K562 (cell line): ENCODE measurements around the gene FMO1. TPM values are rescaled to one million over a fixed set of nuclear protein-coding genes. Genes with fewer than 3 reads are reported as not detected.

Experiments used
- ATAC-seq: fragments of 200-7000 bp; cut with Tn5 transposase; 3 replicates; pipeline ENCODE4 v1.9.1; 2020; ENCODE audit warnings: moderate library complexity
- BruUV-seq: library from RNA; stranded (reverse); fragments of 400-500 nt; replicated peaks from 2 replicates; lab custom pipeline; 2021; lab: Mats Ljungman, UMichigan
- CTCF ChIA-PET: fragments of 300-600 bp; formaldehyde crosslinking; extraction: SDS; loops from one replicate; lab custom pipeline; 2021; ENCODE audit warnings: low intra/inter-chr PET ratio; lab: Yijun Ruan, JAX
- POLR2A ChIA-PET: fragments of 300-600, 350-650 bp; sonication (Branson Sonifier 250); formaldehyde crosslinking; extraction: SDS; loops from one replicate; lab custom pipeline; 2021; ENCODE audit warnings: antibody characterized with exemption, inconsistent platforms; lab: Yijun Ruan, JAX
- DNase-seq, 4 experiments: peaks; one replicate each; pipeline versions ENCODE4 v3.0.0 to v3.0.0-alpha.2; 2011 to 2018; ENCODE audit warnings: low spot score in 3 of 4, mixed read lengths in 3 of 4; ENCODE audit errors: extremely low read depth in 1 of 4
- FAIRE-seq: peaks from 2 replicates; lab custom pipeline; 2011; peaks lifted over from hg19 to GRCh38; lab: Jason Lieb, UNC
- H2AFZ ChIP-seq: 2 replicates; pipeline ENCODE4 v1.6.0; 2011; ENCODE audit warnings: low read depth, low read length, control low read depth, inconsistent platforms
- H3K27ac ChIP-seq: fragments of 200-600 bp; 3 replicates; pipeline ENCODE4 v1.8.0; 2011; ENCODE audit warnings: low read depth, mild to moderate bottlenecking, control low read depth, inconsistent platforms, low read length, moderate library complexity, mixed read lengths; ENCODE audit errors: extremely low read depth
- H3K27me3 ChIP-seq, 2 experiments: fragments of 300-600 bp in 1 of 2; 2 replicates in 1 of 2; 3 replicates in 1 of 2; pipeline versions ENCODE4 v1.6.0 to v1.8.0; 2011; ENCODE audit warnings: inconsistent platforms in 2 of 2, low read length in 2 of 2, mild to moderate bottlenecking in 1 of 2, mixed read lengths in 1 of 2, moderate library complexity in 1 of 2; ENCODE audit not compliant: control insufficient read depth in 2 of 2, insufficient read depth in 2 of 2
- H3K36me3 ChIP-seq: fragments of 300-600 bp; 3 replicates; pipeline ENCODE4 v1.8.0; 2011; ENCODE audit warnings: mild to moderate bottlenecking, low read length, inconsistent platforms; ENCODE audit not compliant: control insufficient read depth, insufficient read depth
- H3K4me1 ChIP-seq, 2 experiments: fragments of 200-600 bp in 1 of 2; replicated peaks in 1 of 2; 2 replicates in 1 of 2; 3 replicates in 1 of 2; pipeline versions ENCODE4 v1.5.1 to v1.8.0; 2011; ENCODE audit warnings: inconsistent platforms in 2 of 2, low read length in 2 of 2, mild to moderate bottlenecking in 1 of 2, mixed read lengths in 1 of 2, moderate library complexity in 1 of 2; ENCODE audit not compliant: control insufficient read depth in 2 of 2, insufficient read depth in 2 of 2
- H3K4me2 ChIP-seq: 2 replicates; pipeline ENCODE4 v1.6.1; 2011; ENCODE audit warnings: low read length, control low read depth, inconsistent platforms, mixed read lengths; ENCODE audit not compliant: insufficient read depth
- H3K4me3 ChIP-seq: fragments of 200-600 bp; sonication (generic), shearing (Covaris generic); 2 replicates; pipeline ENCODE4 v1.5.1; 2016; ENCODE audit warnings: control low read depth, inconsistent platforms
- H3K79me2 ChIP-seq: fragments of 200-600 bp; 3 replicates; pipeline ENCODE4 v1.8.0; 2011; ENCODE audit warnings: low read length, inconsistent platforms; ENCODE audit not compliant: control insufficient read depth, insufficient read depth
- H3K9ac ChIP-seq, 2 experiments: 2 replicates each; pipeline versions ENCODE4 v1.6.0 to v1.6.1; 2011; ENCODE audit warnings: low read depth in 2 of 2, low read length in 2 of 2, control low read depth in 1 of 2, inconsistent platforms in 1 of 2, mild to moderate bottlenecking in 1 of 2, mixed read lengths in 1 of 2; ENCODE audit not compliant: insufficient read depth in 1 of 2
- H3K9me1 ChIP-seq: one replicate; pipeline ENCODE4 v1.6.0; 2011; ENCODE audit warnings: inconsistent platforms, mild to moderate bottlenecking, low read length, moderate library complexity; ENCODE audit not compliant: control insufficient read depth, insufficient read depth
- H3K9me3 ChIP-seq: replicated peaks from 2 replicates; pipeline ENCODE4 v1.5.1; 2011; ENCODE audit warnings: low read depth, low read length, inconsistent platforms; ENCODE audit not compliant: control insufficient read depth, insufficient read depth
- H4K20me1 ChIP-seq: replicated peaks from 2 replicates; pipeline ENCODE4 v1.6.1; 2011; ENCODE audit warnings: low read length, inconsistent platforms, mixed read lengths; ENCODE audit not compliant: control insufficient read depth, insufficient read depth
- BRD9 ChIP-seq: fragments of 450-650 bp; IDR thresholded peaks from 2 replicates; pipeline ENCODE4 v1.6.1; 2018; ENCODE audit warnings: low read depth; ENCODE audit not compliant: partially characterized antibody
- ESRRB ChIP-seq: fragments of 250-450 bp; sonication (Bioruptor Pico); IDR thresholded peaks from 2 replicates; pipeline ENCODE4 v1.5.0; 2020; ENCODE audit warnings: mild to moderate bottlenecking, moderate library complexity, borderline replicate concordance
- EZH2 ChIP-seq: IDR thresholded peaks from 2 replicates; pipeline ENCODE4 v1.6.1; 2012; ENCODE audit warnings: low read depth, mild to moderate bottlenecking, inconsistent platforms, low read length, borderline replicate concordance
- SIN3A ChIP-seq, 2 experiments: fragments of 150-350 bp in 1 of 2; IDR thresholded peaks; 2 replicates each; pipeline ENCODE4 v1.6.1; 2011 to 2016; ENCODE audit warnings: borderline replicate concordance in 2 of 2, low read depth in 2 of 2, low read length in 2 of 2, mild to moderate bottlenecking in 2 of 2, moderate library complexity in 2 of 2; ENCODE audit not compliant: control insufficient read depth in 1 of 2
- SP2 ChIP-seq: IDR thresholded peaks from 2 replicates; pipeline ENCODE4 v1.6.1; 2011; ENCODE audit warnings: mild to moderate bottlenecking, low read depth, low read length, moderate library complexity; ENCODE audit not compliant: poor library complexity, severe bottlenecking; ENCODE audit errors: extremely low read depth
- WGBS: fragments of 100-300 bp; shearing (Covaris generic); methylation state at CpG from one replicate; pipeline ENCODE4 v1.1.6; 2016; ENCODE audit warnings: low coverage, mixed read lengths; ENCODE audit not compliant: insufficient coverage; ENCODE audit errors: missing lambda C conversion rate; 5-methylcytosine and 5-hydroxymethylcytosine counted together
- in situ Hi-C: fragments of 300-500 bp; cut with MboI; formaldehyde crosslinking; loops from 4 replicates; pipeline ENCODE4 v1.15.0; 2018; ENCODE audit warnings: inconsistent platforms, mixed read lengths
- intact Hi-C: fragments of 100-400 bp; cut with micrococcal nuclease; formaldehyde crosslinking; loops from 2 replicates; pipeline ENCODE4 v1.14.2; 2022
- polyA plus RNA-seq, 8 experiments: library from polyadenylated mRNA; depleted of rRNA in 4 of 8; stranded (reverse) in 5 of 8; unstranded in 3 of 8; fragments of >200 nt; fragmentation: Nextera tagmentation in 2 of 8; fragmentation: Illumina TruSeq in 1 of 8; extraction: Ambion mirVana in 2 of 8; extraction: Trizol in 1 of 8; gene quantifications; 2 replicates each; pipeline versions ENCODE4 v1.2.1 to v1.2.3, GENCODE V29; 2011 to 2014; ENCODE audit warnings: inconsistent platforms in 1 of 8, missing spikeins in 1 of 8
- total RNA-seq, 7 experiments: library from RNA; depleted of rRNA in 6 of 7; stranded (reverse); fragments of >200 nt in 6 of 7; fragmentation: Illumina TruSeq in 2 of 7; extraction: Trizol in 2 of 7; gene quantifications; 2 replicates each; pipeline versions ENCODE4 v1.2.1 to v1.2.3, GENCODE V29; 2011 to 2021; ENCODE audit warnings: low replicate concordance in 1 of 7
- TF ChIP-seq, protein P1 (sequence below): fragments of 250-450 bp; sonication (Bioruptor Pico); IDR thresholded peaks from 2 replicates; pipeline ENCODE4 v1.5.1; 2021; ENCODE audit warnings: mild to moderate bottlenecking
- TF ChIP-seq, protein P2 (sequence below): fragments of 450-650 bp; IDR thresholded peaks from 2 replicates; pipeline ENCODE4 v1.6.1; 2016; ENCODE audit warnings: missing biosample characterization, missing genetic modification characterization

The FMO1 gene
- total and polyA plus RNA-seq, 9 of the 15 experiments (the other 6 are each of a cell fraction or from before 2014, with no cell fraction given) = not detected

DNA sequence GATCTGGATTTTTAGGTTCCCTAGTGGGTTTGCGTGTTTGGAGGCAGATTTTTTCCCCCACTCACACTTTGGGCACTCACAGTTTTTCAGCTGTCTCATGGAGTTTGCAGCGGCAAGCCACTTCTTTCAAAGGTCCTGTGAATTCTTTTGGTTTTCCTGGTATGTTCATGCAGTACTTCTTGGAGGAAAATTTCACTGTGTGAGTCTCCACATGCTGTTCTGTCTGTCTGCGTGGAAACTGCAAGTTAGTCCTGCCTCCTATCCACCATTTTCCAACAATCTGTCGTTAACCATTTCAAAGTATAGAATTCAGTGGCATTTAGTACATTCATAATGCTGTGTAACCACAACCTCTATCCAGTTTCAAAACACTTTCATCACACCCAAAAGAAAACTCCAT is 793 bp upstream of the FMO1 start:
- intact Hi-C loops = loop anchor here (5.0 kb wide), 1 partner anchor 65 kb away; the partner anchor contains the start of gene FMO4
- FAIRE-seq = no peak
- POLR2A ChIA-PET = no interaction called here

More for the DNA sequence above, 793 bp upstream of the FMO1 start:
- no peak overlapping the region for H3K9ac ChIP-seq
- CTCF ChIA-PET = no interaction called here
- 3% methylated on average over 4 of the region's 4 CpGs for WGBS
- no peaks in the 10 kb centered on the region for H3K36me3 ChIP-seq
- no peak overlapping the region for H3K4me3 ChIP-seq
- DNase-seq = no peak
- H3K27ac ChIP-seq = no peak overlapping the region
- no peak for ATAC-seq
- in situ Hi-C loops = no loop called here
- no peaks in the 10 kb centered on the region for H4K20me1 ChIP-seq
- peaks cover 0 to 3% of the 10 kb centered on the region in 2 experiments; a peak in 1 of 5 replicates for H3K4me1 ChIP-seq
- no peak overlapping the region for H3K4me2 ChIP-seq
- H3K27me3 ChIP-seq = peaks cover 4 to 8% of the 10 kb centered on the region in 2 experiments; a peak in 2 of 5 replicates
- H2AFZ ChIP-seq = no peak overlapping the region
- BruUV-seq = no TSS peak
- TF ChIP-seq BRD9 (no peak), SP2 (no peak), ESRRB (CRISPR knock-in tag) (no peak), EZH2 (no peak), SIN3A (IDR thresholded peaks at IDR 0.05; ENCODE audit: borderline replicate concordance in 2 of 2, control insufficient read depth in 1 of 2, low read depth in 2 of 2, low read length in 2 of 2) (no peak)
- TF ChIP-seq, protein P1, sequence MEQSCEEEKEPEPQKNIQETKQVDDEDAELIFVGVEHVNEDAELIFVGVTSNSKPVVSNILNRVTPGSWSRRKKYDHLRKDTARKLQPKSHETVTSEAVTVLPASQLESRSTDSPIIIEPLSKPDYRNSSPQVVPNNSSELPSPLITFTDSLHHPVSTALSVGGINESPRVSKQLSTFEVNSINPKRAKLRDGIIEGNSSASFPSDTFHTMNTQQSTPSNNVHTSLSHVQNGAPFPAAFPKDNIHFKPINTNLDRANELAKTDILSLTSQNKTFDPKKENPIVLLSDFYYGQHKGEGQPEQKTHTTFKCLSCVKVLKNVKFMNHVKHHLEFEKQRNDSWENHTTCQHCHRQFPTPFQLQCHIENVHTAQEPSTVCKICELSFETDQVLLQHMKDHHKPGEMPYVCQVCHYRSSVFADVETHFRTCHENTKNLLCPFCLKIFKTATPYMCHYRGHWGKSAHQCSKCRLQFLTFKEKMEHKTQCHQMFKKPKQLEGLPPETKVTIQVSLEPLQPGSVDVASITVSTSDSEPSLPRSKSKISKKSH (CRISPR knock-in tag) = no peak
- TF ChIP-seq, protein P2, sequence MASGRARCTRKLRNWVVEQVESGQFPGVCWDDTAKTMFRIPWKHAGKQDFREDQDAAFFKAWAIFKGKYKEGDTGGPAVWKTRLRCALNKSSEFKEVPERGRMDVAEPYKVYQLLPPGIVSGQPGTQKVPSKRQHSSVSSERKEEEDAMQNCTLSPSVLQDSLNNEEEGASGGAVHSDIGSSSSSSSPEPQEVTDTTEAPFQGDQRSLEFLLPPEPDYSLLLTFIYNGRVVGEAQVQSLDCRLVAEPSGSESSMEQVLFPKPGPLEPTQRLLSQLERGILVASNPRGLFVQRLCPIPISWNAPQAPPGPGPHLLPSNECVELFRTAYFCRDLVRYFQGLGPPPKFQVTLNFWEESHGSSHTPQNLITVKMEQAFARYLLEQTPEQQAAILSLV (tag) = no peak
- TF ChIP-seq, all 486 proteins: peak for 0
- H3K9me1 ChIP-seq = no peaks in the 10 kb centered on the region
- H3K9me3 ChIP-seq = no peaks in the 10 kb centered on the region
- H3K79me2 ChIP-seq = no peaks in the 10 kb centered on the region
